NCI-H524 treated with DMSO at 0.1 percent for 48 hours (cell line): ENCODE results near the gene AGR2.

Experiments used
- DNase-seq: peaks from one replicate; lab custom pipeline; 2025; lab: John Stamatoyannopoulos, UW

Gene AGR2

DNA sequence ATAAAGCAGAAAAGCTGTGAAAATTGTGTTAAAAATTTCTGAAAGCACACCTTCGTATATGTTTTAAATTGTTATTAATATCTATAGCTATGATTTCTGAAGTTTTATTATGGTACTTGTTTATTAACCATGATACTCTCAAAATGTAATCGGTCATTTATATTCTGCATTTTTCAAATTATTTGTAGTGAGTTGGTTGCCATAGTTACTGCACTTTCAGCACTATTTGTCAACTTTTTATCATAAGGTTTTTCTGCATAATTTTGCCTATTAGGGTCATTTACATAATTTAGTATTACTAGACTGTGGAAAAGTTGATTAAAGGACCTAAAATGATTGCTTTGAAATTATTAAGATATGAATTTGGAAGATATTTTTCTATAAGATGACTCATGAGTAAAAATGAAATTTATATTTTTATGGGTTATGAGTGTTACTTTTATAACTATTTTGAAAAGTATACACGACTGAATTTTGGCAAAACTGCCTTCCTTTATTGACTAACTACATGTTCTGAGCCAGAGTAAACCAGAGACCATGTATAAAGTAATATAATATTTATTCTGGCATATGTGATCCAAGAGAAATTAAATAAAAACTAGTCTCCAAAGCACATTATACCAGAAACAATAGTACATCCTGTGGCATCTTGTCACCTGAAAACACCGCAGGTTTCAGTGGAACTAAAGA lies 7.9 kb upstream of the AGR2 start:
- DNase-seq, result no peak

DNA sequence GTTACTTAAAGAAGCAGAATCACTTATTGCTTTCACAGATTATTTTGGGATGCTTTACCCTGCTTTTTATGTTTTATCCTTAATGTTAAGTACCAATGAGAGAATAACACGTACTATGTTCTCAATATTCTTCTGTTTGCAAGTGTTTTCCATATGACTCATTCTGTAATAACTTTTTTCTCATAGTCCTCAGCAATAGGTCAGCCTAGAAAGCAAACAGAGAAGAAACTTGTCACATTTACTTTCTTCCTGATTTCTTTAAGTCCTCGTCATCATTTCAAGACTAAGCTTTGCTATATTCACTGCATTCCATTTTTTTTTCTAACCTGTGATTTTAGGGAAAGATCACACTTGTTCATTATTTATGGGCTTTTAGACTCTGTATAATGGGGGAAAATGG lies 6.8 kb upstream of the AGR2 start:
- no peak for DNase-seq

DNA sequence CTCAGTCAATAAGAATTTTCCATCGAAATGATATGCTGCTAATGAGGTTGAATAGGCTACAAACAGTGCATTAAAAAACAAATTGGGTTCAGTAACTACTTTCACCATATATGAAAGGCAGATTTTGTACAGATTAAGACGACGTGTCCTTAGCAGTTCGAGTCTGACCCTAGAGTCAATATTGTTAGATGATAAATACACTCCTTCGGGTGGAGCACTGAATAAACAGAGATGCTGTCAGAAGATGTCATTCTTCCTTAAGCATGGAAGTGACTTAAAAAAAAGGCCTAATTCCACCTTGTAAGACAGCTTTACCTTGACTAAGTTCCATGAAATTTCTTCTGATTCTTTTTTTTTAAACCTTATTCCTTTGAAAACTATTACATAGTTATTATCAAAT lies 5.8 kb upstream of the AGR2 start:
- DNase-seq, result no peak

DNA sequence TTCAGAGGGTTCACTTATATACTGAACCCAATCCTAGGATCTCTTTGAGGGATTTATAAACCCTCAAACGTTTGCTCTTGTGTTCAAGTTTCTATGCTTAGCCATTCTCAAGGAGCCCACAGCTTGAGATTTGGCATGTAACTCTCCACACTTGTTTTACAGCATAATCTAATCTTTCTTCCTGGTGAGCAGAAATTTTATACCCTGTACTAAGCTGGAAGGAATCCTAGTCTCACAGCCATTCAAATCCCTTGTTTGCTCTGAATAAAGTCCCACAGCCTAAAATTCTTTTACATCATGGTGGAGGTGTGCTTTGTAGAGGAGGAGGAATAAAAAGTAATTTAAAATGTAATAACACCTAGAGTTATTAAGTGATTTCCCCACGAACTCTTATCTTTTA lies 5.3 kb upstream of the AGR2 start:
- no peak for DNase-seq

DNA sequence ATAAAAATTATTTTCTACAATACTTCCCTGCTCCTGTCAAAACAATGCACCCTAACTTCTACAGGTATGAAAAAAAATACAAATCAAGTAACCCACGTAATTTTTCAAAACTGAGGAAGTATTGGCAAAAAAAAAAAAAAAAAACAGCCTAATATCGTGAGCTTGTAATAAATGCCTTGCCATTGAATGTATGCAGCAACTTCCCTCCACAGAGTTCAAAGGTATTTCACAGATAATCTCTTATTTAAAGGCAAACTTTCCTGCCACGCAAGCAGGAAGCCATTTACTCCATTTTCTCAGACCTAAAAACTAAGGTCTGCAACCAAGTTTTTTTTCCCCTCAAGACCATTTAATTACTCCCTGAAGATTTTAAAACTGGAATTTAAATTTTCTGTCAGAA lies 642 bp upstream of the AGR2 start:
- no peak for DNase-seq

DNA sequence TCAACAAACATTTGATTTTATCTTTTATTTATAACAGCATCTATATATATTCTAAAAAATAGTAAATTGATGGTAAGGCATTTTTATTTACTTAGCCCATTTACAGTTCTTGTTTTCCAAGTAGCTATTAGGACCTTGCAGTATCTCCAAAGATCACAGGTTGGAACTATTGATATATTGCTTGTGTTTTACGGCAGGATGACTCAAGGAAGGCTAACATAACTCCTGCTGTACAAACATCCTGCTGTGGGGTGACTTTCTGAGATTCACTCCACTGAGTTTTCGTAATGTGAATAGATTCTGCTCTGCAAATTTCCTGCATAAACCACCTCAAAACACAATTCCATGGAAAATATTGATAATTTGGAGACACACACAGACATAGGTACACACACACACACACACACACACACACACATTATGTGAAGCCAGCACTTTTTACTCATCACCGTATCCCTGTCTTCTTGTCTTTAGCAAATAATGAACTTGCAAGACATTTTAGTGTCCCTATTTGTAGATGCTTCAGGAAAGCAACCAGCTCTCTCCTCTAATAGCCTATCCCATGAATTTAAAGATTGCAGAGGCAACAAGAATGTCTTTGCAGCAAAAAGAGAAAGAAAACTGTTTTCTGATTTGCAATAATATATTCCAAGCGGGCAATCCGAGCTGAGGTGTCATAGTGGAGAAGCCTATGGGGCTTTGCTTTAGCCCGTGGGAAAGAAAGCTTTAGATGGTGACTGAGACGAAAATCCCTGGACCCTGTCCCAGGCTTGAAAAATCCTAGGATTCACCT lies 722 bp downstream of the AGR2 start:
- DNase-seq, result no peak

DNA sequence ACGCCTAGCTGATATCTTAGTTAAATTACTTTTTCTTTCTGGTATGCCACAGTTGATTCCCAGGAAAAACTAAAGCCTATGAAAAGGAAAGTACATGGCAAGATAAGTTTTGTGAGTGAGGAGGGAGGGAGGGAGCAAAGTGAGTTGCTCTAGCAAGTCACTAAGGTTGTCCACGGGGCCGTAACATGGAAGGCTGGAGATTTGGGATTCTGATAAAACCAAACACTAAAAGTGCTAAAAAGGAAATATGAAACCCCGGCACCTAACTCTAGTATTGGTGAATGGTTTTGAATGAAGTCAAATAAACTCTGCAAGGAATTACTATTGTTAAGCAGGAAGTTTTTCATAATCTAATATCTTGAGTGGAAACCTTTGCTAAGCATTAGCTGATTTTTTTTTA lies 1.7 kb downstream of the AGR2 start:
- DNase-seq, result no peak

DNA sequence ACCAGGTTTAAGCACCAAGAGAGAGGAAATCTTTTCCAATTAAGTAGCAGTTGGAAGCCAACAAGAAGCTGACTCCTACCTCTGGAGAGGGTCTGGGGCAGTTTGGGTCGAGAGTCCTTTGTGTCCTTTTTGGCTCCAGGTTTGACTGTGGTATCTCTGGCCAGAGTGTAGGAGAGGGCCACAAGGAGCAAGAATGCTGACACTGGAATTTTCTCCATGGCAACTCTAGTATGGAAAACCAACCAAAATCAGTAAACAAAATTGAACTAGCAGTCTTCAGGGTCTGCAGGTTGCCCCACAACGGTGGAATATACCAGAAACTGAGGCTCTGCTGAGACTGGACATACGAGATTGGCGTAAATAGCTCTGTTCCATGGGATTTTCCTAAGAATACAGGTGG lies 3.2 kb downstream of the AGR2 start:
- no peak for DNase-seq

DNA sequence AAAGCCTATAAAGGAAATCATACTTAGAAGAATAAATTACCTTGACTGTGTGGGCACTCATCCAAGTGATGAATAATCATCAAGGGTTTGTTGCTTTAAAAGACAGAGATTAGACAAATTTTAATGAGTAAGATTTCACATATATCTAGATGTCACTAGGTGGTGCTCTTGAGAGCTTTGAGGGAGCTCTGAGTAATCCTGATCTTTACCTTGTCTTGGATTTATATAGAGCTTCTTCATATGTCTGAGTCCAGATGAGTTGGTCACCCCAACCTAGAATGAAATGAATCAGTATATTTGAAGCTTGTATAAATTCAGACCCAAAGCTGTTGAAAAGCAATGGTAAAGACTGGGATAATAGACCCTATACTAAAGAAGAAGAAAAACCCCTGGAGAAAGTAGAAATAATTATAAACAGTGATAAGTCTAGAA lies 3.7 kb downstream of the AGR2 start:
- DNase-seq, result peak; percentile 11

DNA sequence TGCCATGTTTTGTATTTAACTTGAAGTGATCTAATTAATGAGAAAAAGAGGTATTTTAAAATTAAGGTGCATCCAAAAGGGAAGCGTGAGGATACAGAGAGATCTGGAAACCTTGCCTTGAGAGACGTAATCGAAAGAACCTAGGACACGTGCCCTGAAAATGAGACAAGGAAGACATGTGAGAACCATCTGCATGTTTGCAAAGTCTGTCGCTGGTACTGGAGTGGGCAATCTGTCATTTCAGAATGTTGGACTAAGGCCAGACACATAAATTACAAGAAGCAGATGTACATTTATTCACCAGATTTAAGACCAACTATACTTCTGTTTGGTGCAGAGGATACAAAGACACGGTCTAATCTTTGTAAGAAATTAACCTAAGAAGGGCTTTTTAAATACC lies 9.2 kb downstream of the AGR2 start:
- peak; percentile 85 for DNase-seq

DNA sequence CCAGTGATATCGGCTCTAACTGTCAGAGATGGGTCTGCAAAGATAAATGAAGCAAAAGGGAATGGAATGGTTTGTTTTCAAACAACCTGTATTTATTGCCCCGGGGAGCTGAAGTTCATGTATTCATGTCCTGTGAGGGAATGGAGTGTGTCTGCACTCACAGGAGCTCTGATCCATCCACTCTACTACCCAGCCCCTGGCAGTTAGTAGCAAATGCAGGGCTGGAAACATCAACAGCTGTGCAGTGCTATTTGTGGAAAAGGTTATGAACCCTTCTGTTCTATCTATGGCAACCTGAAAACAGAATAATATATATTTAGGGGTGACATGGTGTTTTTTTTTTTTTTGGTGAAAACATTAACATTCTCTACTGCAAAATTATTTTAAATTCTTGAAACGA lies 9.8 kb downstream of the AGR2 start:
- no peak for DNase-seq

DNA sequence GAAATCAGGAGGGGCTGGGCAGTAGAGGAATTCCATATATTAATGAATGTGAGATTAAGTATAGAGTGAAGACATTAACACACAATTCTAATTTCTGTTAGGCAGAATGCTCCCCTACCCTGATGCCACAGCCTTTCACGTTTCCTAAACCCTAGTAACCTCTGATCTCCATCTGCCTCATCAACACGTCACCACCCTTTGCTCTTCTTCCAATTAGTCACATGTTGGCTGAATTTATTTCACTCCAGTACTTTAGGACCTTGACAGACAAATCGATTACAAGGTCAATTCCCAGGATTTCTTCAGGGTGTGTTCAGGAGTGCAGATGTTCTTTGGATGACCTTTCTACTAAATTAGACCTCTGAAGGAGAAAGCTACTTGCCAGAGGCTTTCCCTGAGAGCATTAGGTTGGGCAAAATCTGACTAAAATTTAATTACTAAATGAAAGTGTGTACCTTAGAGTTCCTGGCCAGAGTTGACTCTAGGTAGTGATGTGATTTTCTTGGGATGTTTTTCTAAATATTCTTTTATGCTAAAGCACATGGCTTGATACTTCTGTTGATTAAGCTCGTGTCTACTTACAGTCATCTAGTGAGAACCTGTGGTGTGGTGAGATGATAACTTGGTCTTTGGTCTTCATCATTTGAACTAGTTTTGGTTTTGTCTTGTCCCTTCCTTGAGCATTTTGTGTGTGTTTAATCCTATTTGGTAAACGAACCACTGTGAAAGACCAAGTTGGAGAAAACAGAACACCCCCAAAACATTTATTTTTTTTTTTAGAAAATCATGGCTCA lies 12.7 kb downstream of the AGR2 start:
- no peak for DNase-seq

DNA sequence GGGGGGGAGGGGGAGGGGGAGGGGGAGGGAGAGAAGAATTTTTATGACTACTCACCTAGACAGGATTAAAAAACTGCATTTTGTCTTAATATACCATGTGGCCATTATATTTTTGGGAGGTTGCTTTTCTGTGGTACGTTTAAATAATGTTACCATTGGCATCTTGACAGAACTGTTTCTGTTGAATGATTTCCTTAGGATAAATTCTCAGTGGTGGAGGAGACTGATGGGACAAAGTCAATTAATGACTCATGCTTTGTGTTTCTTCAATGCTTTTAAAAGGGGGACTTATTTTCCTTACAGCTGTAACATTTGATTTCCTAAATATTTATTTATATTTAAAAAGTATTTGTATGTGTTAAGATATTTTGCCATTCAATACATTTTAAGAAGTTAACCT lies 13.7 kb downstream of the AGR2 start:
- DNase-seq, result no peak

DNA sequence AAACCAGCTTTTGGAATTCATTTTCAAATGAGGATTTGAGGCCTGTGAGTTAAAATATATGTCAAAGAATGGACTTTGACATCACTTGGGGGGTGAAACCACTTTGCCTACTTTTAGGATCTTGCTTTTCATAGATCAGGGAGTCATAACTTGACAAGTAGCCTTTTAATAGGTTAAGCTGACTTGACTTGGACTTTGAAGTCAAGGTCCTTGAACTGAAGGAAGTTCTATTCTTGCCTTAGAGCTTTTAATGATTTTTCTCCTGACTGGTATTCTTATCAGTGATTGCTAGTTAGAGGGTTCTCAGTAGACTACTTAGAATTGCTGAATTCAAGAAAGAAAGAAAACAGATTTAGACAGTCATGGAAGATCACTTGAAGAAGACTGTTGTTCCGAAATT lies 17.7 kb downstream of the AGR2 start:
- DNase-seq, result no peak

DNA sequence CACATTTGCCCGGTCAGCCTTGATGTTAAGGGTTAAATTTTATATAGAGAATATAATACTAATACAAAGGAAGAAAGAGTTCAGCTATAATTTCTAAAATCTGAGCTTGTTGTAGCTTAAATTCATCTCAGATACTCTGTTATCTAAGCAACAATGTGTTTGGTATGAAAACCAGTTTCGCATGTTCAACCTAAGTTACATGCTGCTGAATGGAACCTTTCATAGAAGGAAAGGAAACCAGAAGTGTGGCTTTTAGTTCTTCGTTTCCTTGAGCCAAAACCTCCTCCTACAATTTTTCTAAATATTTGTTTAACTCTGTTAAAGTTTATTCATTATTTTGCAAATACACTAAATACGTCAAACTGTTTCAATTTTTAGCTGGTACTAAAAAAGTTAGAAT lies 18.5 kb downstream of the AGR2 start:
- no peak for DNase-seq

DNA sequence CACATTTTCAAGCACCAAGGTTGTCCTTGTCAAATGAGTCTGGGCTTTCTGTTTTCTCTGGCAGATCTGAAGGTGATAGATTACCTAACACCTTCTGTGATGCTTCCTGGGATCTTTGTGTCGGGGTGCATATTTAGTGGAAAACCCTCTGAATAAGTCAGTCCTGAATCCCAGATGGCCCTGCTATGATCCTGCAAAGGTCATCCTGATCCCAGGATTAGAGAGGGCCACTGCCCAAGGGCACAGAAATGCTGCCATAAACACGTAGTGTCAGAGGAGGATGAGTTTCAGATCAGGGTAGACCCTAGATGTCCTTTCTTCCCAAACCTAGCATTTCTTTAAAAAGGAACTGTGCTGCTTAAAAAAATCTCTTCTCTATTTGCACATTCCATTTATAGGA lies 19.0 kb downstream of the AGR2 start:
- DNase-seq, result no peak

DNA sequence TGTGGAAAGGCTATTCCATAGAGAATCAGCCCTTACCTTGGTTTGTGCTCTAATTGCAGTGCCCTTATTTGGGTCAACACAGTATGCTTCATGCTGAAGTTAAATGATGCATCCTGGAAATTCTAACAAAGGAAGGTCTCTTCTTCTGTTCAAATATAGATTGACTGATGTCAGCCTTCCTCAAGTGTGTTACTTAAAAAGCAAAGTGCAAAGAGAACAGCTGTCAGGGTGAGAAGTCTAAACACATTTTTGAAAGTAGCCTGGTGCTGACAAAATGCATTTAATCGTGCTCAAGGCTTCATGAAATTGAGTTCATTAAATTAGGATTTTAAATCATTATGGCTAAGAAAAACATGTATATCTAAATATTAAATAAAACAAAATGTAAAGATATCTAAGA lies 19.5 kb downstream of the AGR2 start:
- no peak for DNase-seq

DNA sequence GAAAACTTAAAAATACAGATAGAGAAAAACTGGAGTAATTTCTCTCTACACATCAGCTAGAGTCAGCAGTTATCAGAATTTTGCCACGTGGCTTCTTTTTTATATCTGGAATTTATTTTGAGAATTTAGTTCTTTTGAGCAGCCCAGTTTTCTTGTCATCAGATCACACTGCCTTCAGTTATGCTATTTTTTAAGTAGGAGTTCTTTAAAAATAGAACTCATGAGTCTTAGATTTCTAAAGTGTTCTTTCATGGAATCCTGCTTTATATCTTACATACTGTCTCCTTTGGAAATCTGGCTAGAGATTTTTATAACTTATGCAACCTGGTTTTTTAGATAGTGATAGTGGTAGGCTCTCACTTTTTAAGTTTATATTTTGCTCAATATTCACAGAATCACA lies 24.2 kb downstream of the AGR2 start:
- DNase-seq, result no peak

DNA sequence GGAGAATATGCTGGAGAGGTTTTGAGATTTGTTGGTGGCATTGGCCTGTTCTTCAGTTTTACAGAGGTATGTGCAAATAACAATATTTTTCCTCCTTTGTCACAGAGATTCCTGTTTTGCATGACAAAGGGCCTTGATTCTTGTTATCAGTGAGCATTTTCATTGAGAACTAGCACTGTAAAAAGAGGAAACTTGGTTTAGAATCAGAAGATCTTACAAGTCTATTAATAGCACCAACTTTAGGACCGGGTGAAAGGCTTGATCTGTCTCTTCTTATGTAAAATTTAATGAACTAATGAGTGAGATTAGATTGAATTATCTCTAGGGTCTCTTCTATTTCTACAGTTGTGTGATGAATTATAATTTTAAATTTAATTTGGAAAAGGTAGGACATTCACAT lies 25.7 kb downstream of the AGR2 start:
- no peak for DNase-seq

DNA sequence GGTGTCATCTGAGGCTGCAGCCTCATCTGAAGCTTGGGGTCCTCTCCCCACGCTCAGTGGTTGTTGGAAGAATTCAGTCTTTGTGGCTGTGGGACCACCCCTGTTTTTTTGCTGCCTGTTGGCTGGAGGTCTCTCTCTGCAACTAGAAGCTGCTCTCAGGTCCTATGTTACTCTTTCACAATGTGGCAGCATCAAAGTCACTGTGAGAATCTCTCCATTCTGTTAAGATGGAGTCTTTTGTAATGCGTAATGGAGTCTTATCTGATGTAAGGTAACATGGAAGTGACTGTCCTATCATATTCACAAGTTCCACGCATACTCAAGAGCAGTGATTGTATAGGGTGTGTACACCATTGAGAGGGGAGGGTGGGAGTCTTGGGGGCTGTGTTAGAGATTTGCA lies 26.3 kb downstream of the AGR2 start:
- no peak for DNase-seq

DNA sequence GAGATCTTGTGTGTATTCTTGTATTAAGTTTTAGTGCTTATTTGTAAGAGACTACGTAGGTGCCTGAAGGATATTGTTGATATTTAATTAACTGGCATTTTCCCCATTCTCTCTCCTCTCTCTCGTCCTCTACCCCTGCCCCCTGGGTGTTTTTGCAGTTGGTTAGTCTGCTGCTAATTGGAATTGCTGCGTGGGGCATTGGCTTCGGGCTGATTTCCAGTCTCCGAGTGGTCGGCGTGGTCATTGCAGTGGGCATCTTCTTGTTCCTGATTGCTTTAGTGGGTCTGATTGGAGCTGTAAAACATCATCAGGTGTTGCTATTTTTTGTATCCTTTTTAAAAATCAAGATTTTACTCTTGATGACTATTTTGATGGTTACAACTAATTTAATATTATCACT lies 28.7 kb downstream of the AGR2 start:
- DNase-seq, result no peak

DNA sequence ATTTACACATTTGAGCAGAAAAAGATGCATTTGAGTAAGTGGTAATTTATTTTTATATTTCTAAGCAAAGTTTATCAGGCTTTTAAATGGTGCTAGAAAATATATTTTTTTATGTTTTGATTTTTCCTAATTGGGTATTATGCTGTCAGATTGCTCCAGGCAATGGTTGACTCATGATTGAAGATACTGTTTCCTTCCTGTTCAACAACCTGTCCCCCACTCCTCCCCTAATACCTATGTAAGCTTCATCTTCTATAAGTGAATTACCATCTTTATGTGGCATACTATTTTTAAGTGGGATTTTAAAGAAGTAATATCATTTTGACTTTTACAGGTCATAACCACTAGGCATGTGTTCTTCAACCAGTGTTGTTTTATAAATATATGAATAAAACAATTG lies 29.8 kb downstream of the AGR2 start:
- DNase-seq, result no peak

DNA sequence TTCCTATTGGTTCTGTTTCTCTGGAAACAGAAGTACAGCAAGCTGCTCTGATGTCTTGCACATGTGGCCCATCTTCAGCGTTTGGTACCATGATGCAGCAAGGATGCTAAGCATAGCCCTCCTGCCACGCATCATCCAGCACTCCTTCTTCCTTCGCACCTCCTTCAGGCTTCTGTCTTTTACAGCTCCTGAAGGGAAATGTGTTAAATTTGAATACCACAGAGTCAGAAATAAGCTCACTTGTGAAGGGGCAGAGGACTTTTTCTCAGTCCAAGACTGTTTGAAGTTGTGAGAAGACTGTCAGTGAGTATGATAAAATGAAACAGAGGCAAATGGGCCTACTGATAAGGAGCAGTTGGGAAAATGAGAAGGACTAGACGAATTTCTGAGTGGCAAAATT lies 30.5 kb downstream of the AGR2 start:
- DNase-seq, result no peak
